SH-SY5Y (cell line): ENCODE results near the gene CHFR.

Source experiments
- GATA2 ChIP-seq: IDR thresholded peaks from 2 replicates; pipeline ENCODE4 v1.6.1; 2011; ENCODE audit warnings: mild to moderate bottlenecking, low read depth, low read length
- GATA3 ChIP-seq: IDR thresholded peaks from 2 replicates; pipeline ENCODE4 v1.6.1; 2011; ENCODE audit warnings: low read depth, mild to moderate bottlenecking, low read length, moderate library complexity

GRCh38 chr12:132806857-132807256, 80.5 kb downstream of the CHFR start:
- TF ChIP-seq GATA2 = no peak
- no peak for TF ChIP-seq GATA3
